Endothelial cell of umbilical vein (primary cell): ENCODE results near the gene USH2A. TPM values are rescaled to one million over a fixed set of nuclear protein-coding genes. Genes with fewer than 3 reads are reported as not detected.

ENCODE experiments used
- BruUV-seq: library from RNA; stranded (reverse); fragments of 400-500 nt; replicated peaks from 2 replicates; lab custom pipeline; 2021; lab: Mats Ljungman, UMichigan
- CTCF ChIA-PET: fragments of 300-600, 350-600 bp; sonication (Branson Sonifier 250); formaldehyde crosslinking; loops from one replicate; lab custom pipeline; 2021; ENCODE audit warnings: antibody characterized with exemption, inconsistent platforms; lab: Charles Lee
- POLR2A ChIA-PET: fragments of 300-600, 350-600 bp; sonication (Branson Sonifier 250); formaldehyde crosslinking; loops from one replicate; lab custom pipeline; 2021; ENCODE audit warnings: antibody characterized with exemption, inconsistent platforms; lab: Charles Lee
- DNase-seq: peaks from one replicate; pipeline ENCODE4 v3.0.0-alpha.2; 2011; ENCODE audit warnings: low read depth, low spot score
- FAIRE-seq: peaks from 2 replicates; lab custom pipeline; 2011; peaks lifted over from hg19 to GRCh38; lab: Jason Lieb, UNC
- H2AFZ ChIP-seq: 2 replicates; pipeline ENCODE4 v1.6.0; 2012; ENCODE audit warnings: low read depth, low read length, control low read depth, inconsistent platforms
- H3K27ac ChIP-seq: 2 replicates; pipeline ENCODE4 v1.5.1; 2011; ENCODE audit warnings: low read depth, mild to moderate bottlenecking, control low read depth, low read length, moderate library complexity; ENCODE audit not compliant: insufficient read depth
- H3K27me3 ChIP-seq, 2 experiments: 2 replicates each; pipeline versions ENCODE4 v1.6.0 to v1.6.1; 2011; ENCODE audit warnings: low read length in 2 of 2, mixed read lengths in 1 of 2; ENCODE audit not compliant: control insufficient read depth in 2 of 2, insufficient read depth in 2 of 2
- H3K36me3 ChIP-seq, 2 experiments: 2 replicates in 1 of 2; 3 replicates in 1 of 2; pipeline ENCODE4 v1.5.1; 2011; ENCODE audit warnings: low read length in 2 of 2, mild to moderate bottlenecking in 1 of 2, moderate library complexity in 1 of 2; ENCODE audit not compliant: control insufficient read depth in 2 of 2, insufficient read depth in 2 of 2; ENCODE audit errors: extremely low read depth in 1 of 2
- H3K4me1 ChIP-seq: 3 replicates; pipeline ENCODE4 v1.5.1; 2011; ENCODE audit warnings: mild to moderate bottlenecking, low read length; ENCODE audit not compliant: control insufficient read depth, insufficient read depth; ENCODE audit errors: extremely low read depth
- H3K4me2 ChIP-seq: 2 replicates; pipeline ENCODE4 v1.6.1; 2011; ENCODE audit warnings: low read length, control low read depth, mixed read lengths; ENCODE audit not compliant: insufficient read depth
- H3K4me3 ChIP-seq, 3 experiments: fragments of 200-600 bp in 1 of 3; sonication (generic), shearing (Covaris generic) in 1 of 3; replicated peaks in 1 of 3; 2 replicates each; pipeline ENCODE4 v1.5.1; 2011 to 2016; ENCODE audit warnings: control low read depth in 3 of 3, low read length in 3 of 3, mild to moderate bottlenecking in 2 of 3, inconsistent platforms in 1 of 3, low read depth in 1 of 3, moderate library complexity in 1 of 3; ENCODE audit not compliant: insufficient read depth in 1 of 3
- H3K79me2 ChIP-seq: 2 replicates; pipeline ENCODE4 v1.6.0; 2012; ENCODE audit warnings: low read length, inconsistent platforms; ENCODE audit not compliant: control insufficient read depth, insufficient read depth
- H3K9ac ChIP-seq: replicated peaks from 2 replicates; pipeline ENCODE3; 2011; ENCODE audit warnings: low read length, control low read depth; ENCODE audit not compliant: insufficient read depth; ENCODE audit errors: extremely low read depth
- H3K9me1 ChIP-seq: replicated peaks from 3 replicates; pipeline ENCODE4 v1.6.0; 2011; ENCODE audit warnings: mild to moderate bottlenecking, low read length; ENCODE audit not compliant: control insufficient read depth, insufficient read depth; ENCODE audit errors: extremely low read depth
- H3K9me3 ChIP-seq: replicated peaks from 2 replicates; pipeline ENCODE4 v1.5.1; 2012; ENCODE audit warnings: low read length, inconsistent platforms; ENCODE audit not compliant: control insufficient read depth, insufficient read depth
- H4K20me1 ChIP-seq: replicated peaks from 2 replicates; pipeline ENCODE3; 2011; ENCODE audit warnings: mild to moderate bottlenecking, low read length; ENCODE audit not compliant: control insufficient read depth, insufficient read depth; ENCODE audit errors: extremely low read depth
- EZH2 ChIP-seq: IDR thresholded peaks from 2 replicates; pipeline ENCODE4 v1.6.1; 2012; ENCODE audit warnings: borderline replicate concordance, low read depth, mild to moderate bottlenecking, moderate library complexity, low read length, inconsistent platforms; ENCODE audit not compliant: severe bottlenecking
- FOS ChIP-seq: IDR thresholded peaks from 2 replicates; pipeline ENCODE4 v1.6.1; 2011; ENCODE audit warnings: mild to moderate bottlenecking, low read length, moderate library complexity, borderline replicate concordance; ENCODE audit not compliant: insufficient read depth
- GATA2 ChIP-seq: IDR thresholded peaks from 2 replicates; pipeline ENCODE4 v1.7.0; 2011; ENCODE audit warnings: low read depth, mild to moderate bottlenecking, moderate library complexity, mixed read lengths, low read length; ENCODE audit not compliant: insufficient read length, insufficient read depth
- JUN ChIP-seq: IDR thresholded peaks from 2 replicates; pipeline ENCODE4 v1.6.1; 2011; ENCODE audit warnings: borderline replicate concordance, low read depth; ENCODE audit not compliant: insufficient read length, insufficient read depth
- MAX ChIP-seq: IDR thresholded peaks from 2 replicates; pipeline ENCODE4 v1.6.1; 2011; ENCODE audit not compliant: insufficient read depth, insufficient read length
- MYC ChIP-seq: IDR thresholded peaks from one replicate; pipeline ENCODE4 v1.6.1; 2011; ENCODE audit warnings: mild to moderate bottlenecking, low read depth, low read length
- POLR2A ChIP-seq: IDR thresholded peaks from 2 replicates; pipeline ENCODE4 v1.6.1; 2012; ENCODE audit warnings: low read depth, mild to moderate bottlenecking, control low read depth, low read length
- POLR2AphosphoS5 ChIP-seq: IDR thresholded peaks from 2 replicates; pipeline ENCODE4 v1.6.1; 2012; ENCODE audit warnings: low read depth, mild to moderate bottlenecking, control low read depth, low read length, moderate library complexity; ENCODE audit not compliant: insufficient read depth
- dilution Hi-C: fragments of 300-500 bp; cut with MboI; formaldehyde crosslinking; loops from one replicate; pipeline ENCODE4 v1.15.0; 2019; ENCODE audit warnings: low sequenced_read_pairs; ENCODE audit not compliant: extremely low pct_ligation_motif_present
- intact Hi-C: fragments of 100-400 bp; cut with micrococcal nuclease; formaldehyde crosslinking; loops from one replicate; pipeline ENCODE4 v1.10.0; 2022
- polyA plus RNA-seq, 4 experiments: library from polyadenylated mRNA; depleted of rRNA in 3 of 4; stranded (reverse) in 3 of 4; unstranded in 1 of 4; fragments of >200 nt; gene quantifications; 2 replicates each; pipeline versions ENCODE4 v1.2.1 to v1.2.3, GENCODE V29; 2011 to 2012; ENCODE audit warnings: missing spikeins in 1 of 4
- total RNA-seq: library from RNA; stranded (reverse); gene quantifications from 2 replicates; pipeline ENCODE4 v1.2.3, GENCODE V29; 2021
- TF ChIP-seq, protein P1 (sequence below), 2 donors: IDR thresholded peaks; 1 replicate in 1 of 2; 2 replicates in 1 of 2; pipeline ENCODE4 v1.5.1; 2011; ENCODE audit warnings: low read length in 2 of 2, mild to moderate bottlenecking in 2 of 2, moderate library complexity in 2 of 2, control low read depth in 1 of 2, inconsistent platforms in 1 of 2, low read depth in 1 of 2; ENCODE audit not compliant: insufficient read depth in 1 of 2; ENCODE audit errors: extremely low read depth in 1 of 2

USH2A gene
- total and polyA plus RNA-seq, 2 donors (not counting 3 experiments of a cell fraction or from before 2014, with no cell fraction given): not detected

DNA sequence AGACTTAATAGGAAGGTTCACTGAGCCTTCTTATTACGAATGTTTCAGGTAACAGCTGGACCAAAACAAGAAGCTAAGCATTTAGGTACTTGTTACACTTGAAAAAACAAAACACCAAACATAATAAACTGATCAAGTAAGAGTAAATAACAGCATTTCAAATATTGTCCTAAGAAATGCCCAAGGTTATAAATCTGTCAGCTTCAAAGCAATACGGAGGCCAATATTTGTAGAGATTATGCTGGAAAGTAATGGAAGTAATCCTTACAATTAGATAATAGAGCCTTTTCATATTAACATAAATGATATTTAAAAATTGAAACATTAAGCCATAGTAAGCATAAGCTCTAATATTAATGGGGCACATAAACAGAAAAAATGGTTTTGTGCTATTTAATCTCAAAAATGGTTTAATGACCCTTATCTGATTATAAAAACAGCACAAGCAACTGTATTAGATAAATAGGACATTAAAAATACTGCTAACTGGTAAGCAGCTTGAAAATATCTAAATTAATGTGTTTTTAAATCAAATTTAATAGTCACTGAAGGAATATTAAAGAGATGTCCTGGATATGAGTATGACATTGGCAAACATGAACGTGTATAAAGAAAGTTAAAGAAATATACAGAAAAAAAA is 43.0 kb upstream of the USH2A start:
- intact Hi-C loops: no loop called here
- no peaks in the 10 kb centered on the region for H3K9me1 ChIP-seq
- no peak overlapping the region for H3K9ac ChIP-seq
- H3K4me2 ChIP-seq: no peak overlapping the region
- FAIRE-seq (no peak), DNase-seq (no peak)
- no peak overlapping the region for H3K27ac ChIP-seq
- no peak for TF ChIP-seq JUN
- TF ChIP-seq GATA2: no peak
- TF ChIP-seq MYC: no peak
- TF ChIP-seq POLR2A: no peak
- TF ChIP-seq FOS: no peak
- TF ChIP-seq POLR2AphosphoS5: no peak
- no peak for TF ChIP-seq MAX
- TF ChIP-seq, protein P1, sequence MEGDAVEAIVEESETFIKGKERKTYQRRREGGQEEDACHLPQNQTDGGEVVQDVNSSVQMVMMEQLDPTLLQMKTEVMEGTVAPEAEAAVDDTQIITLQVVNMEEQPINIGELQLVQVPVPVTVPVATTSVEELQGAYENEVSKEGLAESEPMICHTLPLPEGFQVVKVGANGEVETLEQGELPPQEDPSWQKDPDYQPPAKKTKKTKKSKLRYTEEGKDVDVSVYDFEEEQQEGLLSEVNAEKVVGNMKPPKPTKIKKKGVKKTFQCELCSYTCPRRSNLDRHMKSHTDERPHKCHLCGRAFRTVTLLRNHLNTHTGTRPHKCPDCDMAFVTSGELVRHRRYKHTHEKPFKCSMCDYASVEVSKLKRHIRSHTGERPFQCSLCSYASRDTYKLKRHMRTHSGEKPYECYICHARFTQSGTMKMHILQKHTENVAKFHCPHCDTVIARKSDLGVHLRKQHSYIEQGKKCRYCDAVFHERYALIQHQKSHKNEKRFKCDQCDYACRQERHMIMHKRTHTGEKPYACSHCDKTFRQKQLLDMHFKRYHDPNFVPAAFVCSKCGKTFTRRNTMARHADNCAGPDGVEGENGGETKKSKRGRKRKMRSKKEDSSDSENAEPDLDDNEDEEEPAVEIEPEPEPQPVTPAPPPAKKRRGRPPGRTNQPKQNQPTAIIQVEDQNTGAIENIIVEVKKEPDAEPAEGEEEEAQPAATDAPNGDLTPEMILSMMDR (IDR thresholded peaks at IDR 0.05; ENCODE audit: extremely low read depth in 1 of 2, insufficient read depth in 1 of 2, low read depth in 1 of 2, low read length in 2 of 2): no peak
- TF ChIP-seq EZH2: no peak
- no peak overlapping the region for H2AFZ ChIP-seq
- no peaks in the 10 kb centered on the region for H3K4me1 ChIP-seq
- ChIA-PET POLR2A (no interaction called here), CTCF (no interaction called here)
- no peak overlapping the region for H3K4me3 ChIP-seq
- dilution Hi-C loops: no loop called here
- H3K9me3 ChIP-seq: no peaks in the 10 kb centered on the region
- H3K79me2 ChIP-seq: no peaks in the 10 kb centered on the region
- no TSS peak for BruUV-seq
- H3K27me3 ChIP-seq: no peaks in the 10 kb centered on the region
- H3K36me3 ChIP-seq: no peaks in the 10 kb centered on the region
- H4K20me1 ChIP-seq: no peaks in the 10 kb centered on the region
